Measurements from ENCODE around the gene OR2F2. TPM values are rescaled to one million over a fixed set of nuclear protein-coding genes. Genes with fewer than 3 reads are reported as not detected.

The OR2F2 gene
- total RNA-seq, 2 experiments from 2014 or later = not detected

Other genes starting within 250 kb of the OR2F2 start
- under 1 TPM; 0.98 to 0.99 TPM for gene CTAGE6, start 177.5 kb upstream of the OR2F2 start, total RNA-seq
- gene TCAF1, start 33.1 kb upstream of the OR2F2 start, total RNA-seq = 10 to 100 TPM; 13.7 to 13.8 TPM
- gene OR2F1, start 19.6 kb downstream of the OR2F2 start, total RNA-seq = not detected
- not detected for gene OR6B1, start 65.1 kb downstream of the OR2F2 start, total RNA-seq
- gene OR2A5, start 113.7 kb downstream of the OR2F2 start, total RNA-seq = not detected
- gene OR2A25, start 134.6 kb downstream of the OR2F2 start, total RNA-seq = not detected
- not detected for gene OR2A12, start 151.0 kb downstream of the OR2F2 start, total RNA-seq
- gene OR2A2, start 174.3 kb downstream of the OR2F2 start, total RNA-seq = not detected
- not detected for gene OR2A14, start 187.9 kb downstream of the OR2F2 start, total RNA-seq
- gene CTAGE4, start 248.2 kb downstream of the OR2F2 start, total RNA-seq = 1 to 10 TPM; 1.5 to 2.2 TPM